ENCODE data around the gene SAMD9. TPM values are rescaled to one million over a fixed set of nuclear protein-coding genes. Genes with fewer than 3 reads are reported as not detected.

Gene SAMD9
- total RNA-seq (14.6 and 19.2 TPM in 2 replicates), polyA plus RNA-seq (10.1 and 10.8 TPM in 2 replicates), polyA minus RNA-seq (ENCODE audit: low replicate concordance) (0.07 and 0.71 TPM in 2 replicates)
- polyA plus RNA-seq (2012) = 7.3 TPM in 2 replicates

GRCh38 chr7:93117852-93118530, at the start of gene SAMD9:
Gene SAMD9, minus strand, starts transcription at chr7:93117979. Its CDS starts 11,882 bp downstream, at chr7:93106097.
- Histone ChIP-seq H3K9ac (ENCODE audit: insufficient read depth, low read length) (no peak within 1 kb of the TSS), H2AFZ (ENCODE audit: low read length) (peak within 1 kb of the TSS; percentile 60), H3K9me3 (ENCODE audit: control insufficient read depth, insufficient read depth, low read depth, low read length) (no peaks in the 10 kb centered on the region), H3K36me3 (ENCODE audit: control insufficient read depth, insufficient read depth, low read length) (no peaks in the 10 kb centered on the region), H3K27ac (ENCODE audit: insufficient read depth, low read length) (peak within 1 kb of the TSS; percentile 64), H3K4me2 (ENCODE audit: extremely low read depth, insufficient read depth, low read length) (peak within 1 kb of the TSS; percentile 87), H3K4me1 (ENCODE audit: control insufficient read depth, extremely low read depth, insufficient read depth, low read length) (peaks cover 7% of the 10 kb centered on the region), H3K4me3 (replicated peaks in 1 of 4; ENCODE audit: control extremely low read depth in 1 of 4, insufficient read depth in 1 of 4, low read depth in 3 of 4, low read length in 4 of 4) (peak within 1 kb of the TSS; percentile 30 to 76 (median 58)), H4K20me1 (ENCODE audit: control insufficient read depth, extremely low read depth, insufficient read depth, low read length) (no peaks in the 10 kb centered on the region), H3K27me3 (ENCODE audit: control insufficient read depth, insufficient read depth, low read length) (no peaks in the 10 kb centered on the region), H3K79me2 (ENCODE audit: control insufficient read depth, insufficient read depth, low read length) (peaks cover 8% of the 10 kb centered on the region)
- peak; percentile 74 to 90 for DNase-seq (ENCODE audit: low read depth in 2 of 2)
- TF ChIP-seq CTCF (conservative IDR thresholded peaks at IDR 0.05 in 1 of 2, IDR thresholded peaks at IDR 0.05 in 1 of 2; ENCODE audit: low read depth in 1 of 2, low read length in 2 of 2) (no peak), EZH2 (IDR thresholded peaks at IDR 0.05; ENCODE audit: low read length, missing control alignments) (no peak)

- Histone ChIP-seq H3K9ac (ENCODE audit: insufficient read depth, low read length) (no peak overlapping the region), H3K4me1 (ENCODE audit: control insufficient read depth, extremely low read depth, insufficient read depth, low read length) (no peaks in the 10 kb centered on the region), H3K4me2 (ENCODE audit: extremely low read depth, insufficient read depth, low read length) (no peak overlapping the region), H2AFZ (ENCODE audit: low read length) (peak overlapping the region; percentile 44), H3K27ac (ENCODE audit: insufficient read depth, low read length) (no peak overlapping the region), H3K9me3 (ENCODE audit: control insufficient read depth, insufficient read depth, low read depth, low read length) (no peaks in the 10 kb centered on the region), H3K36me3 (ENCODE audit: control insufficient read depth, insufficient read depth, low read length) (no peaks in the 10 kb centered on the region), H3K4me3 (replicated peaks in 1 of 4; ENCODE audit: control extremely low read depth in 1 of 4, insufficient read depth in 1 of 4, low read depth in 3 of 4, low read length in 4 of 4) (no peak overlapping the region), H4K20me1 (ENCODE audit: control insufficient read depth, extremely low read depth, insufficient read depth, low read length) (no peaks in the 10 kb centered on the region), H3K27me3 (ENCODE audit: control insufficient read depth, insufficient read depth, low read length) (no peaks in the 10 kb centered on the region), H3K79me2 (ENCODE audit: control insufficient read depth, insufficient read depth, low read length) (no peaks in the 10 kb centered on the region)
- peak in 1 of 2 donors; percentile 15 for DNase-seq (ENCODE audit: low read depth in 2 of 2)
- TF ChIP-seq EZH2 (IDR thresholded peaks at IDR 0.05; ENCODE audit: low read length, missing control alignments) = no peak
- TF ChIP-seq CTCF (conservative IDR thresholded peaks at IDR 0.05 in 1 of 2, IDR thresholded peaks at IDR 0.05 in 1 of 2; ENCODE audit: low read depth in 1 of 2, low read length in 2 of 2) = no peak
These were observed 47.7 kb upstream of the SAMD9 start for GRCh38 chr7:93165447-93165846.

- DNase-seq (ENCODE audit: low read depth in 2 of 2) = no peak
- Histone ChIP-seq H3K27me3 (ENCODE audit: control insufficient read depth, insufficient read depth, low read length) (no peaks in the 10 kb centered on the region), H3K4me2 (ENCODE audit: extremely low read depth, insufficient read depth, low read length) (no peak overlapping the region), H3K79me2 (ENCODE audit: control insufficient read depth, insufficient read depth, low read length) (no peaks in the 10 kb centered on the region), H4K20me1 (ENCODE audit: control insufficient read depth, extremely low read depth, insufficient read depth, low read length) (no peaks in the 10 kb centered on the region), H2AFZ (ENCODE audit: low read length) (no peak overlapping the region), H3K27ac (ENCODE audit: insufficient read depth, low read length) (no peak overlapping the region), H3K36me3 (ENCODE audit: control insufficient read depth, insufficient read depth, low read length) (no peaks in the 10 kb centered on the region), H3K4me1 (ENCODE audit: control insufficient read depth, extremely low read depth, insufficient read depth, low read length) (no peaks in the 10 kb centered on the region), H3K4me3 (replicated peaks in 1 of 4; ENCODE audit: control extremely low read depth in 1 of 4, insufficient read depth in 1 of 4, low read depth in 3 of 4, low read length in 4 of 4) (no peak overlapping the region), H3K9me3 (ENCODE audit: control insufficient read depth, insufficient read depth, low read depth, low read length) (no peaks in the 10 kb centered on the region), H3K9ac (ENCODE audit: insufficient read depth, low read length) (no peak overlapping the region)
- TF ChIP-seq CTCF (conservative IDR thresholded peaks at IDR 0.05 in 1 of 2, IDR thresholded peaks at IDR 0.05 in 1 of 2; ENCODE audit: low read depth in 1 of 2, low read length in 2 of 2) = no peak
- TF ChIP-seq EZH2 (IDR thresholded peaks at IDR 0.05; ENCODE audit: low read length, missing control alignments) = no peak
These were observed 47.0 kb upstream of the SAMD9 start for GRCh38 chr7:93164766-93165165.
